DMS153 (cell line): ENCODE measurements around the gene FBXO36.
"Not testable (repeated sequence)": the region's sequence is repeated elsewhere in the genome, so short reads cannot be mapped to it uniquely, and the experiment has no call there.

Experiments
- DNase-seq: peaks from one replicate; lab custom pipeline; 2025; lab: John Stamatoyannopoulos, UW

FBXO36 gene, protein sequence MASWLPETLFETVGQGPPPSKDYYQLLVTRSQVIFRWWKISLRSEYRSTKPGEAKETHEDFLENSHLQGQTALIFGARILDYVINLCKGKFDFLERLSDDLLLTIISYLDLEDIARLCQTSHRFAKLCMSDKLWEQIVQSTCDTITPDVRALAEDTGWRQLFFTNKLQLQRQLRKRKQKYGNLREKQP

DNA sequence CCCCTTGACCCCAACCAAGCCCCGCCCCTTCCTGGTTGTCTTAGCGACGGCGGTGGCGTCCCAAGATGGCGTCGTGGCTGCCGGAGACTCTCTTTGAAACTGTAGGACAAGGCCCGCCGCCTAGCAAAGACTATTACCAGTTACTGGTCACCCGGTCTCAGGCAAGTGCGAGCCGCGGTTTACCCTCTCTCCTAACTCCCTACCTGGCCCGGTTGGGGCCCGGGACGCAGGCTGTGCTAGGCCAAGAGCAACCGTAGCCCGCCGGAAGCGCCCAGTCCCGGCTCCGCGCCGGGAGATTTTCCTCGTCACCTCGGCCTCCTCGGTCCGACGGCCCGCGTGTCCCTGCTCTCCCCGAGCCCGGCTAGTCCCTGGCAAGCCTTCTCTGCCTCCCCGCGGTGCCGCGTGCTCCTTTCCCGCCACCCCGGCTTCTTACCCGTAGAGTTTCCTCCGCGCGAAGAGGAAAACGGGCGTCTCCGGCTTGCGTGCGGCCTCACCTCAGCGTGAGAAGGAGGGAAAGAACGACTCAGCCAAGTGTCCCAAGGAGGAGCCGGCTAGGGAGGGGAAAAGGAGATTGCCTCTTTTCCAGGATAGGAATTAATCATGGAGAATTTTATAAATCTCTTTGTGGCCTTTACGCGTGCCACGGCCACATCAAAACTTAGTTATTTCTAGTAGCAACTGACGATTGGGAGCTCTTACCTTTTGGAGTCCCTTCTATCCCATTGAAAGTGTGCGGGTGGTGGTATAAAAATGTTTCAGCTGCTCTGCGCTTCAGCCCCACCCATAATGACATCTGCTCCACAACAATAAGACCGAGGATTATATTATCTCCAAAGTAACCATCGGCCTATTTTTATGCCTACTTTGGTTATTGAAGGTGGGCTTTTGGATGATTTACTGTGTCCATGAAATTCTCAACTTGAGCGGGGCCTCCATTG is at the start of gene FBXO36:
Gene FBXO36, plus strand, starts transcription at position 55 of the 938 bp plus-strand sequence. Its CDS starts 11 bp downstream, at position 66.
- DNase-seq = peak; percentile 84

DNA sequence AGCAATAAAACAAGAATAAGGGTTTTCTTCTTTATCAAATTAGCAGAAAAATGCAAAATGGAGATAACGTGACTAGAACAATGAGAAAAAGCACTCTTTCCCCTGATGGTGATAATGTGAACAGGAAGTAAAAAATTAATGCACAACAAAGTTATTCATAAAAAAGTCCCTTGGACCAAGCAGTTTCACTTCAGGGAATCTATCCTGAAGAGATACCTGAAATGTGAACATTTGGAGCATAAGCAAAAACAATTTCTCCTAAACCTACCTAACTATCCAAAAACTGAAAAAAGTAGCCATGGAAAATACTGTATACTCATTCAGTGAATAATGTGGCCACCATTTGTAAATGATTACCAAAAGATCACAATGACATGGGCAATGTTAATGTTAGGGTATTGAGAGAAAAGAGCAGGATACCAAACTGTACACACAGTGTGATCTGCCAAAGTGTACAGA is 49.2 kb upstream of the FBXO36 start:
- no peak for DNase-seq

- DNase-seq = no peak
Observed at GRCh38 chr2:229874647-229875046, 47.7 kb upstream of the FBXO36 start.

GRCh38 chr2:229875549-229875948 is 46.8 kb upstream of the FBXO36 start:
- no peak for DNase-seq

DNA sequence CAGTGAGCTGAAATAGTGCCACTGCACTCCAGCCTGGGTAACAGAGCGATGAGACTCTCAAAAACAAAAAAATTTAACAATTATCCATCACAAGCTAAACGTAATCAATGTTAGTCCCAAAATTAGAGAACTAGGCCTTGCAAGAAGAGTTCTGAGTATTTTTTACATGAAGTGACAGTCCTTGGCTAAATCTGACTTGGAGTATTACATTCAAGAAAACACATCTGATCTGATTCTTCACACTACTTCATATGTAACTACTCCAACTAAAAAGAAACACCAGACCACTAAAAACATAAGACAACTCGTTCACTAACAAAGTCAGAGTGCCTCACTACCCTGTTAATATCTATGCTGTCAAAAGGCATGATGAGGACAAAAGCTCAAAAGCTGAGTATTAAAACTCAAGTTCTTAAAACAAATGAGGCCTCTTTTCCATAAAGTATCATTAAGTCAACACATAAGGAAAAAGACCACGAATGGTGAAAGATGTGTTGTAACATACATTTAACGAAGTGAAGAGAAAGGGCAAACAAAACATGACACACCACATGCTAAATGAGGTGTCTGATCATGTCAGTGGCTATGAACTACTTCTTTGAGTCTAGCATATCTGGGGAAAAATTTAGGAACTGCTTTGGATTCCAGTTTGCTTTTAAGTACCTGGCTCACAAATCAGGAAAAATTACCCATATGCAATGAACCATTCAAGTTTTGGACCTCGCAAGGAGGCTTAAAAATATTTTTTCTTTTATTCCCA is 42.9 kb upstream of the FBXO36 start:
- no peak for DNase-seq

- no peak for DNase-seq
Observed at GRCh38 chr2:229880892-229881586, 41.3 kb upstream of the FBXO36 start.

- no peak for DNase-seq
Observed at GRCh38 chr2:229882583-229882982, 39.7 kb upstream of the FBXO36 start.

- DNase-seq = no peak
Observed at GRCh38 chr2:229884775-229885699, 37.3 kb upstream of the FBXO36 start.

- no peak for DNase-seq
Observed at GRCh38 chr2:229887441-229887840, 34.9 kb upstream of the FBXO36 start.

DNA sequence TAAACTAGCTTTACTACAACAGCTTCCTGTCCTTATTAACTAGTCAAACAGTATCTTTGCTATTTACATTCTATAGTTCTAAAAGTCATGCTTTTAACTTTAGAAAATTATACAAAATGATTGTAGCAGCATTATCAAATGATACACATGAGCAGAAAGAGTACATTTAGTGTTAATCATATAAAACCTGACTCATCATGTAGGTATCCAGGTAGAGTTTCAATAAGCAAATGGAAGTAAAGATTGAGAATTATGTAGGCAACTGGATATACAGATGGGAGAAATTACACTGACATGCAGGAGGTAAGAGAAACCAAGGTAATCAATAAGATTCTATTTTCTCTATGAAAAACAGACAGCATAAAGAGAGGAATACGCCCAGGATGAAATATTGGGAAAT is 34.3 kb upstream of the FBXO36 start:
- no peak for DNase-seq

GRCh38 chr2:229889023-229889422 is 33.3 kb upstream of the FBXO36 start:
- DNase-seq = no peak

DNA sequence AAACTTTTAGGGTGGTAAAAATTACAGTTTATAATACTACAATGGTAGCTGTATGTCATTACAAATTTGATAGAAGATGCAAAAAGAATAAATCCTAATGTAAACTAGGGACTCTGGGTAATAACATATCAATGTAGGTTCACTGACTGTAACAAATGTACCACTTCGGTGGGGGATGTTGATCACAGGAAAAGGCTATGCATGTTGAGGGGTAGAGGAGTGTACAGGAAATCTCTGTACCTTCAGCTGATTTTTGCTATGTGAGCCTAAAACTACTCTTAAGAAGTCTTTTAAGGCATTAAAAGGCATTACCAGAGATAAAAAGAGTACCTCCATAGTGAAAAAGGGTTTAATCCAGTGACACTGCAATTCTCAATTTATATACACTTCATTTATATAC is 25.4 kb upstream of the FBXO36 start:
- no peak for DNase-seq

DNA sequence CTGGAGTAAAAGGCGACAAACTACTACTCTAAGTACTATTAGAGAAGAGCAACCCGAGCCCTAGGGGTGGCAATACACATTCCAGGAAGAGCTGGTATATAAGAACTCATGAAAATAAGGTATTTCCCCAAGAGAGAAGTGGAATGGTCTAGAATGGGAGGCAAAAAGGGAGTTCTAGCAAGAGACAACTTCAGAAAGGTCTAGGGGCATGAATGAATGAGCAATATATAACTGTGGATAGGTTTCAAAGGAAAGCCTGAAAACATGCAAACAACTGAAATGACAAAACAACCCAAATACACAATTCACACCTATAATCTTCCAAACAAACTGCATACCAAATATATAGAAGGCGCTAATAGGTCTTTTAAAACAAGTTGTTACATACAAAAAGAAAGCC is 22.7 kb upstream of the FBXO36 start:
- DNase-seq = no peak

DNA sequence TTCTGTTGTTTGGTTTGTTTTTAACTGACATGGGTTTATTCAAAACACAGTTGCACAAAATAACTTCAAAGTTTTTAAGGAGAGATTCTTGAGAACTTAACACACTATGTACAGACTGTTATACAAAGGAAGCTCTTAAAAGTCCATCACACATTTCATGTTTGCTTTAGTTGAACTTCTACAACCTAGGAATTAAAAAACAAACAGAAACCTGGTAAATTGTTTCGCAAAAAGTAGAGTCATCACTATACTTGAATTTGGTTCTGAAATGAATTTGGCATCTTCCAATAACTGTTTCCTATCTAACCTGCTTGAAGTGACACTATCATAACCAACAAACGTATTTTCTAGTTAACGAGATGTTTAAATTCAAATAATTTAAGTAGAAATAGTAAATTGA is 22.3 kb upstream of the FBXO36 start:
- DNase-seq = no peak

DNA sequence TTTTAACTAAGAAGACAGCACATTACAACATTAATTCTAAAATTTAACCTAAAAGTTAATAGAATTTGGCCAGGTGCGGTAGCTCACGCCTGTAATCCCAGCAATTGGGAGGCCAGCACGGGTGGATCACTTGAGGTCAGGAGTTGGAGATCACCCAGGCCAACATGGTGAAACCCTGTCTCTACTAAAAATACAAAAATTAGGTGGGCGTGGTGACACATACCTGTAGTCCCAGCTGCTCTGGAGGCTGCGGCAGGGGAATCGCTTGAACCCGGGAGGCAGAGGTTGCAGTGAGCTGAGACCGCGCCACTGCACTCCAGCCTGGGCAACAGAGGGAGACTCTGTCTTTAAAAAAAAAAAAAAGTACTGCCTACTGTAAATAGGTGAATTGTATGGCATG is 21.8 kb upstream of the FBXO36 start:
- DNase-seq = not testable (repeated sequence)

DNA sequence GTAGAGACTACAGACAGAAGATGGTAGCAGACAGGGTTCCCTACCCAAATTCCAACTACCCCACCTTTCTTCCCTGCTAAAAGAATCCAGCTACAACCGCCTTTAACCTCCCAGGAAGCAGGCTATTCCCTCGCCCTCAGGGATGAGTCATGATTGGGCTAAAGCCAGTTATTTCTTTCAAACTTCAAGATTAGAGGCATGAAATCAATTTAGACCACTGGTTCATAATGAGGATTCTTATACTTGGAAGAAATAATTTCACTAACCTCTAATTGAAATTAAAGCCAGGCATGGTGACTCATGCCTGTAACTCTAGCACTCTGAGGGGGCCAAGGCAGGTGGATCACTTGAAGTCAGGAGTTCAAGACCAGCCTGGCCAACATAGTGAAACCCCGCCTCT is 20.5 kb upstream of the FBXO36 start:
- no peak for DNase-seq

DNA sequence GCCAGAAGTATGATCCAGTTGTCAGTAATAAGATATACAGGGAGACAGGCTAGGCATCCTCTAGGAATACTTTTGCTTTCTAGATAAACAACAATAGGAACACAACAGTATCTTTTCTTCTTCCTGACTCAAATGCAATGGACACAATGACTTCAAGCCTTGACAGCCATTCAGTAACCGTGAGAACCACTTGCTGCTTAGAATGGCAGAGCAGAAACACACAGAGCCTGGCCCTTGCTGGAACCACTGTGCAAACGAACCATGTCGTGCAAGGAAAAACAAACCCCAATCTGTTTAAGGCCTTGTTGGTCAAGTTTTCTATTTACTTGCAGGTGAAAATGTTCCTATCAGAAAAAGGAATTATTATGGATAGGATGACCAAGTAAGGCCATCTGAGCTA is 19.3 kb upstream of the FBXO36 start:
- DNase-seq = no peak

GRCh38 chr2:229905601-229906000 is 16.7 kb upstream of the FBXO36 start:
- DNase-seq = no peak

GRCh38 chr2:229909090-229909489 is 13.2 kb upstream of the FBXO36 start:
- no peak for DNase-seq

DNA sequence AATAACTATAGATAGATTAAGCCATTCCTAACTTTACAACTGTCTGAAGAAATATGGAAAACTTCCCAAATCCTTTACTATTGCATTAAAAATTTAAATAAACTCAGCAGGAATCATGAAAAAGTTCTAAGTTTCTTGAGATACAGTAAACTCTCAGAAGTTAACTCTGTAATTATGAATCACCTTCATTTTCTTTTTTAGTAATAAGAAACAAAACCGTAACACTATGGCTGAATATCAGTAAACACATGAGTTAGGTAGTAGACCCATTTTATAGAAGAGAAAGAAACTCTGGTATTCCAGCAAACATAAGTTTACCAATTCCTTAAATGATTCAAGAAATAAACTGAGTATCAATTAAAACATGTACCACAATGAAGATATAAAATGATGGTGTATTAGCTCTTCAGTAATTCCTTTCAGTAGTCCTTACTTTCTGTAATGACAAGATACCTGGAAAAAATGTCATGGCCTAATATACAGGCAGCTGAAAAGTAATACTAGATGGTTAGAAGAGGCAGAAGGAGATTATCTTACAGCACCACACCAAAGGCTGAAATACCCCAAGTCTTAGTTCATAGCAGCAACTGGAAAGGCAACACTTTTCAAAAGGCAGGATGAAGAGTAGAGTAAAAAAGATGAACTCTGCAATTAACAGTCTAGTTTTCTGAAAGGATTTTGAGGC is 12.0 kb upstream of the FBXO36 start:
- DNase-seq = no peak
